ENCODE data around the gene ENPP6.

Gene ENPP6

GRCh38 chr4:184110452-184111224 lies 107.0 kb downstream of the ENPP6 start:
- no peak for TF ChIP-seq CTCF (IDR thresholded peaks at IDR 0.05; ENCODE audit: borderline replicate concordance, insufficient read depth, low read depth, low read length)
- no peak overlapping the region for H3K4me3 ChIP-seq (ENCODE audit: low read depth, low read length)

GRCh38 chr4:184108006-184108501 lies 109.6 kb downstream of the ENPP6 start:
- TF ChIP-seq CTCF (IDR thresholded peaks at IDR 0.05; ENCODE audit: borderline replicate concordance, insufficient read depth, low read depth, low read length) = no peak
- no peak overlapping the region for H3K4me3 ChIP-seq (ENCODE audit: low read depth, low read length)

GRCh38 chr4:184104419-184105101 lies 113.1 kb downstream of the ENPP6 start:
- no peak overlapping the region for H3K4me3 ChIP-seq (ENCODE audit: low read depth, low read length)
- TF ChIP-seq CTCF (IDR thresholded peaks at IDR 0.05; ENCODE audit: borderline replicate concordance, insufficient read depth, low read depth, low read length) = no peak

- no peak overlapping the region for H3K4me3 ChIP-seq (ENCODE audit: low read depth, low read length)
- no peak for TF ChIP-seq CTCF (IDR thresholded peaks at IDR 0.05; ENCODE audit: borderline replicate concordance, insufficient read depth, low read depth, low read length)
Measured at GRCh38 chr4:184103527-184104264, 114.0 kb downstream of the ENPP6 start.

GRCh38 chr4:184102927-184103326 lies 114.7 kb downstream of the ENPP6 start:
- no peak for TF ChIP-seq CTCF (IDR thresholded peaks at IDR 0.05; ENCODE audit: borderline replicate concordance, insufficient read depth, low read depth, low read length)
- H3K4me3 ChIP-seq (ENCODE audit: low read depth, low read length) = no peak overlapping the region

- no peak overlapping the region for H3K4me3 ChIP-seq (ENCODE audit: low read depth, low read length)
- no peak for TF ChIP-seq CTCF (IDR thresholded peaks at IDR 0.05; ENCODE audit: borderline replicate concordance, insufficient read depth, low read depth, low read length)
Measured at GRCh38 chr4:184102488-184102887, 115.2 kb downstream of the ENPP6 start.
